ENCODE data around the gene CCDC175.

DNA sequence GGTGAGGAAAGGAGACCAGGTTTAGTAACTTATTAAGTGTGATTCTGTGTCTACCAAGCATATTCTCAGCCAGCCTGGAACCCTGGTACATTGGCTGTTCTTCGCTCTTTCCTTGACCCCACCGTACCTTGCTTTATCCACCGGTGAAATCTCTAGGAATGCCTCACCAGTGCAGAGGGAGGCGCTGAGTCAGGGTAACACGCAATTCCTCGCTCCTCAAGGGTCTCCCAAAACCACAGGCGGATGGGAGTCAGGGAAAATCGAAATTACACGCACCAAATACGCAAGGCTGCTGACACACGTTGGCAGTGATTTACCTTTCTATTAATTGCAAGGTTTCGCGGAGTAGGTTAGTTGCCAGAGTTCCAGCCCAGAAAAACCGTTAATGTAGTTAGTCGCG, 93.2 kb downstream of the CCDC175 start:
- TF ChIP-seq, protein P1, sequence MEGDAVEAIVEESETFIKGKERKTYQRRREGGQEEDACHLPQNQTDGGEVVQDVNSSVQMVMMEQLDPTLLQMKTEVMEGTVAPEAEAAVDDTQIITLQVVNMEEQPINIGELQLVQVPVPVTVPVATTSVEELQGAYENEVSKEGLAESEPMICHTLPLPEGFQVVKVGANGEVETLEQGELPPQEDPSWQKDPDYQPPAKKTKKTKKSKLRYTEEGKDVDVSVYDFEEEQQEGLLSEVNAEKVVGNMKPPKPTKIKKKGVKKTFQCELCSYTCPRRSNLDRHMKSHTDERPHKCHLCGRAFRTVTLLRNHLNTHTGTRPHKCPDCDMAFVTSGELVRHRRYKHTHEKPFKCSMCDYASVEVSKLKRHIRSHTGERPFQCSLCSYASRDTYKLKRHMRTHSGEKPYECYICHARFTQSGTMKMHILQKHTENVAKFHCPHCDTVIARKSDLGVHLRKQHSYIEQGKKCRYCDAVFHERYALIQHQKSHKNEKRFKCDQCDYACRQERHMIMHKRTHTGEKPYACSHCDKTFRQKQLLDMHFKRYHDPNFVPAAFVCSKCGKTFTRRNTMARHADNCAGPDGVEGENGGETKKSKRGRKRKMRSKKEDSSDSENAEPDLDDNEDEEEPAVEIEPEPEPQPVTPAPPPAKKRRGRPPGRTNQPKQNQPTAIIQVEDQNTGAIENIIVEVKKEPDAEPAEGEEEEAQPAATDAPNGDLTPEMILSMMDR (IDR thresholded peaks at IDR 0.05; ENCODE audit: low read depth, low read length), result no peak
- TF ChIP-seq POLR2A (IDR thresholded peaks at IDR 0.05; ENCODE audit: extremely low read depth, insufficient read length) (no peak), MYC (IDR thresholded peaks at IDR 0.05; ENCODE audit: low read depth, low read length) (no peak)
- TF ChIP-seq, protein P2, sequence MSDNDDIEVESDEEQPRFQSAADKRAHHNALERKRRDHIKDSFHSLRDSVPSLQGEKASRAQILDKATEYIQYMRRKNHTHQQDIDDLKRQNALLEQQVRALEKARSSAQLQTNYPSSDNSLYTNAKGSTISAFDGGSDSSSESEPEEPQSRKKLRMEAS (IDR thresholded peaks at IDR 0.05; ENCODE audit: low read depth, low read length), result no peak
